NCI-H82 treated with DMSO at 0.1 percent for 48 hours (cell line): ENCODE results near the gene MAMDC4.

ENCODE experiments used
- DNase-seq: peaks from one replicate; lab custom pipeline; 2025; ENCODE audit not compliant: unreplicated experiment; lab: John Stamatoyannopoulos, UW

The MAMDC4 gene

DNA sequence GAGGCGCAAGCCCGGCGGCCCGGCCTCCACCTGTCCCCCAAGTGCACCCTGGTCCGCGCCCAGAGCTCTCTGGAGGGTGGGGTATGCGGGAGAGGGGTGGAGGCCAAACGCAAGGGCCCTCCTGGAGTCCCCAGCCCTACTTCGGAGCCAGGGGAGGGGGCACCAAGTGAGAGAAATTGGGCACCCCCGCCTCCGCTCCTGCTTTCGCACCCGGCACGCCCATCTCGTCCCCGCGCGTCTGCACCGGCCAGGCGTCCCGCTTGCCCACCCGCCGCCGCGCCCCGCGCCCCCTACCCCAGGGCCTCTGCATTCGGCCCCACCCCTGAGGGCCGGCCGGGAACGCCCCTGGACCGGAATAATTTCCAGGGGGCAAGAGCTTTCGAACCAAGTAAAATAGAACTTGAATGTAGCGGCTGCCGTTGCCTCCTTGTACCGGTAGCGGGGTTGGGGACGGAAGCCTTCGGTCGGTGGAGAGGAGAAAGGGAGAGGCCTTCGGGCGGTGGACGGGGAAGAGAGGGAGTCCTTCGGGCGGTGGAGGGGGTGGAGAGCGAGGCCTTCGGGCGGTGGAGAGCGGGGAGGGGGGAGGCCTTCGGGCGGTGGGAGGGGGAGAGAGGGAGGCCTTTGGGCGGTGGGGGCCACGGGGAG is 3.6 kb upstream of the MAMDC4 start:
- no peak for DNase-seq

- peak; percentile 97 for DNase-seq
Observed at GRCh38 chr9:136849038-136849959, 2.8 kb upstream of the MAMDC4 start, which contains the start of gene PHPT1. TSS of gene PHPT1 (plus strand) at chr9:136849409. CDS start at chr9:136849431, 22 bp downstream.

DNA sequence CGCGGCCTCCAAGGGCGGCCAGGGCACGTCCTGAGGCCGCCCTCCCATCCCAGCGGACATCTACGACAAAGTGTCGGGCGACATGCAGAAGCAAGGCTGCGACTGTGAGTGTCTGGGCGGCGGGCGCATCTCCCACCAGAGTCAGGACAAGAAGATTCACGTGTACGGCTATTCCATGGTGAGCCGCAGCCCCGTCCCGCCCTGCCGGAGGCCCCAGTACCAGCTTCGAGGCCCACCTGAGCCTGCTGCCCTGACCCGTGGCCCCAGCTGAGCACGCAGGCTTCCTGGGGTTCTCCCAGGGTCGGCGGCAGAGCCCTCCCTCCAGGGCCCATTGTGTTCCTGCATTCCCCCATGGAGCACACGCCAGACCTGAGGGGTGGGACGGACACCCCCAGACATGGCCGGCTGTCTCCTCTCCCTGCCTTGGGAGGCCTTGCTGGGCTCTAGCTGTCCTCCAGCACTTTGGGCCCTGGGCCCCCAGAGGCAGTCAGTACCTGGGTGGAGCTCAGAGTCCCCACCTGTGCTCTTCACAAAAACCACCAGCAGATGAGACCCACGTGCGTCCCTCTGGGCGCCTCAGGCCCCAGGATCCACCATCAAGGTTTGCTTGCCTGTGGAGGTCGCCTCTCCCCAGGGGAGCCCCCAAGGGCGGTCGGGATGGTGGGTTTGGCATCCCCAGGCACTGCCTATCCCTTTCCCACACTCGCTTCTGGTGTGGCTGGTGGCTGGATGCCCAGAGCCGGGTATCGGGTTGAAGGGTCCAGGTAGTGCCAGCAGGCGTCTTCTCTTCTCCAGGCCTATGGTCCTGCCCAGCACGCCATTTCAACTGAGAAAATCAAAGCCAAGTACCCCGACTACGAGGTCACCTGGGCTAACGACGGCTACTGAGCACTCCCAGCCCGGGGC is 1.9 kb upstream of the MAMDC4 start:
- DNase-seq, result no peak

DNA sequence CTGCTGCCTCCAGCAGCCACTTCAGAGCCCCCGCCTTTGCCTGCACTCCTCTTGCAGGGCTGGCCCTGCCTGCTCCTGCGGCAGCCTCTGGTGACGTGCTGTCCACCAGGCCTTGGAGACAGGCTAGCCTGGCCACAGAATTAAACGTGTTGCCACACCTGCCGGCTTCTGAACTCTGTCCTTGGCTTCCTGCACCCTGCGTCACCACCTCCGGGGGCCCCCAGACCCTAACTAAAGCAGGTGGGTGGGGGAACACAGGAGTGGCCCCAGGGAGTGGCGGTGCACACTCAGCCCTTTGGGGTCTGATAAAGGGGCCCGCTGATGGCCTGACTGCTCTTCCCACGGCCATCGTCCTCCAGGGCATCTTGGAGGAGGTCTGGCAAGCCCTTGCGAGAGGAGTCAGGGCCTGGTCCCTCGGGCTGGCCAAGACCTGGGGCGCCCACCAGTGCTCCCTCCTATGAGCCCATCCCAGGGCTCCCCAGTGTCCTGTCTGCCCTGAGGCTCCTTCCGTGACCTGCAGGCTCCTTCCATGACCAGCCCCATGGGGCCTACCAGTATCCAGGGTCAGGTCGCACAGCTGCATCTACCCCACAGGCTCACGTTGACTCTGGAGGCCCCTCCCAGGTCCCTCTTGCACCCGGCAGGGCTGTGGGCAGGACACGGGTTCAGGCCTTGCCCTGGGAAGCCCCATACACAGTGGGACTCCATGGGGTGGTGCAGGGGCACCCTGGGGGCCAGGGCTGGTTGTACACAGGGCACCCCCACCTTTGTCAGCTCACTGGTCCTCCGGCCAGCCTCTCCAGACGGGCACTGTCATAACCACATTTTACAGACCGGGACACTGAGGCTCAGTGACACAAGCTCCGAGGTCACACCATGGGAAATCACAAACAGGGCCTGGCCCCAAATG is 1.0 kb upstream of the MAMDC4 start:
- no peak for DNase-seq

GRCh38 chr9:136852664-136853595 is 784 bp downstream of the MAMDC4 start:
- no peak for DNase-seq

- no peak for DNase-seq
Observed at GRCh38 chr9:136853596-136854112, 1.5 kb downstream of the MAMDC4 start.

DNA sequence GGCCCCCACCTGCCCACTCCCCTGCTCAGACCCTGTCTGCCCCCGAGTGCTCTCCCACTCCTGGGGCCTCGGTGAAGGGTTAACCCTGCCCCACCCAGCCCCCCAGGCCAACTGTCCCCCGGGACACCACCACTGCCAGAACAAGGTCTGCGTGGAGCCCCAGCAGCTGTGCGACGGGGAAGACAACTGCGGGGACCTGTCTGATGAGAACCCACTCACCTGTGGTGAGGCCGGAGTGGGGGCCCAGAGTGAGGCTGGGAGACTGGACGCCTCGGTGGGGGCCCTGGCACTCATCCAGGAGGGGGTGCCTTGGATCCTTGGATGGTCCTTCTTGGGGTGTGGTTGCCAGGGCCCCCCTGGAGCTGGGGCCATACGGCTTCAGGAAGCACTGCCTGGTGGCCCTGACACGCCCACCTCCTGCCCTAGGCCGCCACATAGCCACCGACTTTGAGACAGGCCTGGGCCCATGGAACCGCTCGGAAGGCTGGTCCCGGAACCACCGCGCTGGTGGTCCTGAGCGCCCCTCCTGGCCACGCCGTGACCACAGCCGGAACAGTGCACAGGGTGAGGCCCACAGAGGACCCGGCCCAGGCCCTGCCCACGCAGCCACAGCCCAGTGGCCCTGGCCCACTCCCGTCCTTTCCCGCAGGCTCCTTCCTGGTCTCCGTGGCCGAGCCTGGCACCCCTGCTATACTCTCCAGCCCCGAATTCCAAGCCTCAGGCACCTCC is 2.1 kb downstream of the MAMDC4 start:
- DNase-seq, result no peak

GRCh38 chr9:136854842-136855460 is 2.8 kb downstream of the MAMDC4 start:
- no peak for DNase-seq

DNA sequence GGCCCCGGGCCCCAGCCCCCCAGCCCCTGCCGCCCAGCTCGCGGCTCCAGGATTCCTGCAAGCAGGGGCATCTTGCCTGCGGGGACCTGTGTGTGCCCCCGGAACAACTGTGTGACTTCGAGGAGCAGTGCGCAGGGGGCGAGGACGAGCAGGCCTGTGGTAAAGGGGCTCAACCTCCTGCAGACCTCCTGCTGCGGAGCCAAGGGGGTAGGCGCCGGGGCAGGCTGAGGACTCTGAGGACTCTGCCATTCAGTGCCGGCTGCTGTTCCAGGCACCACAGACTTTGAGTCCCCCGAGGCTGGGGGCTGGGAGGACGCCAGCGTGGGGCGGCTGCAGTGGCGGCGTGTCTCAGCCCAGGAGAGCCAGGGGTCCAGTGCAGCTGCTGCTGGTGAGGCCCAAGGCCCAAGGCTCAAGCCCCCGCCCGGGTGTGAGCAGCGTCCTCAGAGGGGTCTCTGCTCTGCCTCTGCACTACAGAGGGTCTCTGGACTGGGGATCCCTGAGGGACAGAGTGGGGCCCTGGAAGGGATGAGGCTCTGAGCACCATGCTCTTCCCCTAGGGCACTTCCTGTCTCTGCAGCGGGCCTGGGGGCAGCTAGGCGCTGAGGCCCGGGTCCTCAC is 3.4 kb downstream of the MAMDC4 start:
- no peak for DNase-seq

DNA sequence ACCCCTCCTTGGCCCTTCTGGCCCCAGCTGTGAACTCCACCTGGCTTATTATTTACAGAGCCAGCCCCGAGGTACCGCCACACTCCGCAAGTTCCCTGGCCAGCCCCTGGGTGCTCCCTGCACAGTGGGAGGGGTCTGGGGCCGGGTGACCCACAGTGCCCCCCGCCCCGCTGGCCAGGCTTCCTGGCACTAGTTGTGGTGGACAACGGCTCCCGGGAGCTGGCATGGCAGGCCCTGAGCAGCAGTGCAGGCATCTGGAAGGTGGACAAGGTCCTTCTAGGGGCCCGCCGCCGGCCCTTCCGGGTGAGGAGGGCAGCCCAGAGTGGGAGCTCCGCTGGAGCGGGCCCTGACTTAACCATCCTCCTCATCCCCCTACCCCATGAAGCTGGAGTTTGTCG is 3.9 kb downstream of the MAMDC4 start:
- no peak for DNase-seq

DNA sequence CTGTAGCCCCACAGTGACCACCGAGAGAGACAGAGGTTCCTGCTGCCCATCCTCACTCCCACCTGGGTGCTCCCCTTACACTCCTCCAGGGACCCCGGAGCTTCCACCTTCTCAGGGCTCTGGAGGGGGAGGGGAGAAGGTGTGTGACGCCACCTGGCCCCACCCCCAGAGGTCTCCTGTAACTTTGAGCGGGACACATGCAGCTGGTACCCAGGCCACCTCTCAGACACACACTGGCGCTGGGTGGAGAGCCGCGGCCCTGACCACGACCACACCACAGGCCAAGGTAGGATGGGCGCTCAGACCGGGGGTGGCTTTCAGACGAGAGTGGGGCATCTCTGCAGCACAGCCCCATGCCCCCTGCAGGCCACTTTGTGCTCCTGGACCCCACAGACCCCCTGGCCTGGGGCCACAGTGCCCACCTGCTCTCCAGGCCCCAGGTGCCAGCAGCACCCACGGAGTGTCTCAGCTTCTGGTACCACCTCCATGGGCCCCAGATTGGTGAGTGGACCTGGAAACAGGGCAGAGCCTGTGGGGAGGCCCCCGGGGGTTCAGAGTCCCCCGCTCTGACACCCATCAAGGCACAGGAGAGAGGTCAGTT is 4.5 kb downstream of the MAMDC4 start:
- DNase-seq, result no peak

- no peak for DNase-seq
Observed at GRCh38 chr9:136857166-136857565, 5.0 kb downstream of the MAMDC4 start.

- DNase-seq, result no peak
Observed at GRCh38 chr9:136857581-136858412, 5.7 kb downstream of the MAMDC4 start.

GRCh38 chr9:136858452-136858843 is 6.3 kb downstream of the MAMDC4 start:
- DNase-seq, result no peak

DNA sequence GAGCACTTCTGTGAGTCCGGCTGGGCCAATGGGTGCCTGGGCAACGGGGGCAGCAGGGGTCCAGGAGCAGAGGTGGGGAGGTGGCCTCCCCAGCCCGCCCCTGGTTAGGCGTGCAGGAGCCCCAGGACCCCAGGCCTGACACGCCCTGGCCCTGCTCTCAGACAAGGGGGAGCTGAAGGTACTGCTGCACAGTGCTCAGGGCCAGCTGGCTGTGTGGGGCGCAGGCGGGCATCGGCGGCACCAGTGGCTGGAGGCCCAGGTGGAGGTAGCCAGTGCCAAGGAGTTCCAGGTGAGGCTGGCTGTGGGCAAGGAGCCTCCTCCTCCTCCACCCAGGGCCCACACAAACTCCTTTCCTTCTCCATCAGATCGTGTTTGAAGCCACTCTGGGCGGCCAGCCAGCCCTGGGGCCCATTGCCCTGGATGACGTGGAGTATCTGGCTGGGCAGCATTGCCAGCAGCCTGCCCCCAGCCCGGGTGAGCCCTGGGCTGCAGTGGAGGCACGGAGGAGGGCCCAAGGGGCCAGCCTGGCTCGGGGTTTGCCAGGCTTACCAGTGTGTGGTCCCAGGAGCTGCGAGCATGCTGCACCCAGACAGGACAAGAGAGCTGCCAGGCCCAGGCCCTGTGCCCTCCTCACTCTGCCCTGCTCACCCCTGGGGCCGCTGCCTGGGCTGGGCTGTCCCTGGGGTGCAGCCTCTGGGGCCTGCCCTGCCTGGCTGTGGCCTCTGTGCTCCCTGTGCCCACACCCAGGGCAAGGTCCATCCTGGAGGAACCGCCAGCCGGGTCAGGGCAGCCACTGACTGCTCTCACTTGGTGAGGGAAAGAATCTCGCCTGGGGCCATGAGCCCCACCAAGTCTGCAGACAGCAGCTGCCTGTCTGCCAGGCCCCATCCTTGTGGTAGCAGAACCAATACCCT is 7.0 kb downstream of the MAMDC4 start:
- no peak for DNase-seq
